Retinal pigment epithelial cell (primary cell): Measurements from ENCODE around the gene RNF149.
"Not testable (repeated sequence)": the region's sequence is repeated elsewhere in the genome, so short reads cannot be mapped to it uniquely, and the experiment has no call there.

Experiments used
- DNase-seq: peaks from one replicate; pipeline ENCODE4 v3.0.0-alpha.2; 2010; ENCODE audit warnings: low read depth
- H3K4me3 ChIP-seq: 2 replicates; pipeline ENCODE4 v1.5.1; 2011; ENCODE audit warnings: mild to moderate bottlenecking, low read length, control low read depth, moderate library complexity
- TF ChIP-seq, protein P1 (sequence below): conservative IDR thresholded peaks from 2 replicates; pipeline ENCODE4 v1.5.1; 2011; ENCODE audit warnings: low read depth, low read length, control low read depth, inconsistent platforms

The RNF149 gene

DNA sequence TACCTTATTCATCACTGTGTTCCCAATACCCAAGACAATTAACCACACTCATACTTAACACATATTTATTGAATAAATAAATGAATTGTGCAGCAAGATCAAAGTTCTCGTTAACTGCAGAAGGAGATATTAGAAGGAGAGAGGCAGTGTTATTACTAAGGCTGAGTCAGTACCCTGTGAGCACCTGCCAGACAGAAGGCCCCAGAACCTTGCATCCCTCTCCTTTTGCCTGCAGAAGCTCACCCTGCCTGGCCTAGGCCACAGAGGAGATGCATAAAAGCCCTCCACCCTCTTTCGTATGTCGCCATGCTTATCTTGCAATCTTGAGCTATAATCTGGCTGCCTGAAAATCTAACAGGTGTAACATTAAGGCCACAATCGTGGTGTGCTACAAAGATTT is 20.5 kb upstream of the RNF149 start:
- no peak overlapping the region for H3K4me3 ChIP-seq
- TF ChIP-seq, protein P1, sequence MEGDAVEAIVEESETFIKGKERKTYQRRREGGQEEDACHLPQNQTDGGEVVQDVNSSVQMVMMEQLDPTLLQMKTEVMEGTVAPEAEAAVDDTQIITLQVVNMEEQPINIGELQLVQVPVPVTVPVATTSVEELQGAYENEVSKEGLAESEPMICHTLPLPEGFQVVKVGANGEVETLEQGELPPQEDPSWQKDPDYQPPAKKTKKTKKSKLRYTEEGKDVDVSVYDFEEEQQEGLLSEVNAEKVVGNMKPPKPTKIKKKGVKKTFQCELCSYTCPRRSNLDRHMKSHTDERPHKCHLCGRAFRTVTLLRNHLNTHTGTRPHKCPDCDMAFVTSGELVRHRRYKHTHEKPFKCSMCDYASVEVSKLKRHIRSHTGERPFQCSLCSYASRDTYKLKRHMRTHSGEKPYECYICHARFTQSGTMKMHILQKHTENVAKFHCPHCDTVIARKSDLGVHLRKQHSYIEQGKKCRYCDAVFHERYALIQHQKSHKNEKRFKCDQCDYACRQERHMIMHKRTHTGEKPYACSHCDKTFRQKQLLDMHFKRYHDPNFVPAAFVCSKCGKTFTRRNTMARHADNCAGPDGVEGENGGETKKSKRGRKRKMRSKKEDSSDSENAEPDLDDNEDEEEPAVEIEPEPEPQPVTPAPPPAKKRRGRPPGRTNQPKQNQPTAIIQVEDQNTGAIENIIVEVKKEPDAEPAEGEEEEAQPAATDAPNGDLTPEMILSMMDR, result no peak
- DNase-seq, result no peak

DNA sequence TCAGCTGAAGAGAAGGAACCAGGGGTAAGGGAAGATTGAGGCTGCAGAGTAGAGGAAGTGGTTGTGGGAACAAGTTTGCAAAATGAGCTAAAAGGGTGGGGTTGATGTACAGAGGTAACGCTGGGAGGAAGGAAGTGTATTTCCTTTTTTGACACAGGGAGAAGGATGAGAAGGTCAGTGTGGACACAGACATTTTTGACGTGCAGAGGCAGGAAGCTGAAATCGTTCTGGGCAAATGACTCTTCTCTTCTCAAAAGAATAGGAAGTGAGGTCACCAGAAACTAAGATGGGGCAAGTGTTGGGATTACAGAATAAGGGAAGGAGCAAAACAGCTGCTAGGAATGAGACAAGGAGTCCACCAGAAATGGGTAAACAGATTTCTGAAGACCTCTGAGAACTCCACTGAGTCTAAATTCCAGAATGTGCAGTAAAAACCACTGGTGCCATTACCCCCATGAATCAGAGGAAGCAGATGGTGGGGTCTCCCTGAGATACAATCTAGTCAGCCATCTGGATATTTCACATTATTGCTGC is 20.0 kb upstream of the RNF149 start:
- H3K4me3 ChIP-seq, result no peak overlapping the region
- TF ChIP-seq, protein P1, result no peak
- no peak for DNase-seq

DNA sequence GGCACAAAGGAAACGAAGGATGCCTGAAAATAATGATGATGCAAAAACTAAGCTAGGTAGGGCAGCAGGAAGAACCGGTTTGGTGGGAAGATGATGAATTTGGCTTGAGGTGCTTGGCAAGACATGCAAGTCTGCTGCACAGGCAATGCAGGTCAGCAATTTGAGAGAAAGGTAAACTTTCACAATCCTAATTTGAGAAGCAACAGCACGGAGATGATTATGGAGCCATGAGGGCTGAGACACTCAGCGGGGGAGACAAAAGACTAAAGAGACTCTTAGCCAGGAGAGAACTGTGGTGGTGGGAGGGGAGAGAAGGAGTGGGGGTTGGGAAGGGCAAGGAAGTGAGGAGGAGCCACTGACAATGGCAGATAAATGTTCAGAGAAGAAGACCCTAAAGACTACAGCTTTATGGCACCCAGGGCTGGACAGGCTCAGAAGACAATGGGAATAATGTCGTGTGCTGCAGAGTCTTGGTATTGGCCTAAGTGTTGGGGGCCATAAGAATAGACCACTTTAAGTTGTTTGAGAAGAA is 19.4 kb upstream of the RNF149 start:
- TF ChIP-seq, protein P1, result no peak
- no peak overlapping the region for H3K4me3 ChIP-seq
- DNase-seq, result no peak

DNA sequence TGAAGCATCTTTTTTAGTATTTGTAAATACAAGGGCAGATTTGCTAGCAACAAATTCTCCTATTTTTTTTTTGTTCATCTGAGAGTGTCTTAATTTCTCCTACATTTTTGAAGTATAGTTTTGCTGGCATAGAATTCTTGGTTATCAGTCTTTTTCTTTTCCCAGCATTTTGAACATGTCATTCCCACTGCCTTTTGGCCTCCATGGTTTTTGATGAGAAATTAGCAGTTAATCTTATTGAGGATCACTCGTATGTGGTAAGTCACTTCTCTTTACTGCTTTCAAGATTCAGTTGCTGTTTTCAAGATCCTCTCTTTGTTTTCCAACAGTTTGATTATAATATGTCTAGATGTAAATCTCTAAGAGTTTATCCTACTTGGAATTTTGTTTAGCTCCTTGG is 16.9 kb upstream of the RNF149 start:
- TF ChIP-seq, protein P1, result no peak
- H3K4me3 ChIP-seq, result no peak overlapping the region
- DNase-seq, result no peak

DNA sequence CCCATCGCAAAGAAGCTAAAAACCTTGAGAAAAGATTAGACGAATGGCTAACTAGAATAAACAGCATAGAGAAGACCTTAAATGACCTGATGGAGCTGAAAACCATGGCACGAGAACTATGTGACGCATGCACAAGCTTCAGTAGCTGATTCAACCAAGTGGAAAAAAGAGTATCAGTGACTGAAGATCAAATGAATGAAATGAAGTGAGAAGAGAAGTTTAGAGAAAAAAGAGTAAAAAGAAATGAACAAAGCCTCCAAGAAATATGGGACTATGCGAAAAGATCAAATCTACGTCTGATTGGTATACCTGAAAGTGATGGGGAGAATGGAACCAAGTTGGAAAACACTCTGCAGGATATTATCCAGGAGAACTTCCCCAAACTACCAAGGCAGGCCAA is 8.1 kb upstream of the RNF149 start:
- not testable (repeated sequence) for DNase-seq, H3K4me3 ChIP-seq

DNA sequence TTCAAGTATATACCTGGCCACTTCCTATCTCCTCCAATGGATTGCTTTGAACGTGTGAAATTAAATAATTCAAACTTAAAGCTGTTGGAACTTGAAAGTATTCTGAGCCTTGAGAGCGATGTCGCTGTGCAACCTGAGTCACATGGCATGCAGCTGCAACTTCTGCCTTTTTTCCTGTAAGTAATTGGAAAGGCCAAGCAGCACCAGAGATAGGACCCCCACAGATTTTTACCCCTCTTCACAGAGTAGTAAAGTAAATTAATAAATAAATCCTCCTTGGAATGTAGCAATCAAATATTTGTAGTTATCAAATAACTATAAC is 3.2 kb upstream of the RNF149 start:
- TF ChIP-seq, protein P1, result no peak
- no peak for DNase-seq
- H3K4me3 ChIP-seq, result no peak overlapping the region

DNA sequence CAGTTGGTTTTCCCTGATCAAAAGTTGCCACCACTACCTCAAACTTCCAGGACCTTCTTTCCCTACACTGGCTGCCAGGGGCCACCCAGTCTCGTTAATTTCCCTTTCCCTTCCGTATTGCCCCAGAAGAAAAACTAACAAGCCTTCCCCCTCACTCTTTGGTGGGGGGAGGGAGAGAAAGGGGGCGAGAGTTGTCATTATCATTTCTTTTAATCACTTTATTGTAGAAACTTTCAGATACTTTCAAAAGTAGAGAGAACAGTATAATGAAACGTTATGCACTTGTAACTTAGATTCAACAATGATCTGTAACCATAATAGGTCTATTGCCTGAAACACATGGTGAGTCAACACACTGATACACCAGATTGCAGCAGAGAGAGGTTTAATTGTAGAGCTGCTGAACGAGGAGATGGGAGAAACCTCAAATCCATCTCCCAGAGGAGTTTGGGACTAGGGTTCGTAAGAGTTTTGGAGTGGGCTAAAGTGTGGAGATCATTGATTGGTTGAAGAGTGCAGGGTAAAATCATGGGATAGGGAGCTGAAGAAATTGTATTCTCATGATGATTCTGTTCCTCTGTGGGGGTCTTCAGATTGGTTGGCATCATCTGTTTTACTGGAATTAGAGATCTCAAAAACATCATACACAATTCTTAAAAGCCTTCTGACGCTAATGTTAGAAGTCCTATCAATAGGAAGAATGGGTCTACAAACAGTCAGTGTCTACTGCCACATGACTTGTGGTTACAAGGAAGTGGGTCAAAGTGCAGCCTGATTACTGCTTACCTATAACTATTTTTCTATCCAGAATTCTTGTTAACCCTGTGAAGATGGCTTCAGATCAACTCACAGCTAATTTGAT is 2.6 kb upstream of the RNF149 start:
- no peak overlapping the region for H3K4me3 ChIP-seq
- no peak for DNase-seq
- TF ChIP-seq, protein P1, result no peak
